Keratinocyte (primary cell): Measurements from ENCODE around the gene SPATA13. TPM values are rescaled to one million over a fixed set of nuclear protein-coding genes. Genes with fewer than 3 reads are reported as not detected.

Experiments
- DNase-seq: peaks from one replicate; pipeline ENCODE4 v3.0.0-alpha.2; 2011; ENCODE audit warnings: low read depth, missing footprints, low spot score
- FAIRE-seq: peaks from 2 replicates; lab custom pipeline; 2011; peaks lifted over from hg19 to GRCh38; lab: Jason Lieb, UNC
- H2AFZ ChIP-seq: 2 replicates; pipeline ENCODE4 v1.6.0; 2012; ENCODE audit warnings: low read length, control low read depth, inconsistent platforms; ENCODE audit not compliant: control insufficient read depth
- H3K27ac ChIP-seq: 2 replicates; pipeline ENCODE4 v1.5.1; 2011; ENCODE audit warnings: low read length; ENCODE audit not compliant: control insufficient read depth, insufficient read depth
- H3K27me3 ChIP-seq: 3 replicates; pipeline ENCODE4 v1.6.0; 2011; ENCODE audit warnings: low read length; ENCODE audit not compliant: control insufficient read depth, insufficient read depth; ENCODE audit errors: extremely low read depth
- H3K36me3 ChIP-seq, 2 experiments: 2 replicates in 1 of 2; 3 replicates in 1 of 2; pipeline ENCODE4 v1.5.1; 2011; ENCODE audit warnings: low read length in 2 of 2, mild to moderate bottlenecking in 1 of 2; ENCODE audit not compliant: control insufficient read depth in 2 of 2, insufficient read depth in 2 of 2; ENCODE audit errors: extremely low read depth in 1 of 2
- H3K4me1 ChIP-seq: 3 replicates; pipeline ENCODE4 v1.5.1; 2011; ENCODE audit warnings: low read length; ENCODE audit not compliant: control insufficient read depth, insufficient read depth; ENCODE audit errors: extremely low read depth
- H3K4me2 ChIP-seq: 3 replicates; pipeline ENCODE4 v1.6.0; 2011; ENCODE audit warnings: low read depth, low read length; ENCODE audit not compliant: control insufficient read depth, insufficient read depth; ENCODE audit errors: extremely low read depth
- H3K4me3 ChIP-seq, 3 experiments: fragments of 200-600 bp in 1 of 3; sonication (generic) in 1 of 3; 2 replicates in 2 of 3; 3 replicates in 1 of 3; pipeline ENCODE4 v1.5.1; 2011 to 2016; ENCODE audit warnings: low read length in 3 of 3, mild to moderate bottlenecking in 3 of 3, control low read depth in 2 of 3, inconsistent platforms in 1 of 3, low read depth in 1 of 3, mixed read lengths in 1 of 3, mixed run types in 1 of 3, moderate library complexity in 1 of 3; ENCODE audit not compliant: control insufficient read depth in 2 of 3, insufficient read depth in 2 of 3; ENCODE audit errors: extremely low read depth in 1 of 3
- H3K79me2 ChIP-seq: 2 replicates; pipeline ENCODE4 v1.6.0; 2012; ENCODE audit warnings: low read length; ENCODE audit not compliant: control insufficient read depth, insufficient read depth
- H3K9ac ChIP-seq: 3 replicates; pipeline ENCODE4 v1.6.0; 2011; ENCODE audit warnings: low read length; ENCODE audit not compliant: control insufficient read depth, insufficient read depth; ENCODE audit errors: extremely low read depth
- H3K9me1 ChIP-seq: 3 replicates; pipeline ENCODE4 v1.6.0; 2011; ENCODE audit warnings: low read length; ENCODE audit not compliant: control insufficient read depth, insufficient read depth; ENCODE audit errors: extremely low read depth
- H3K9me3 ChIP-seq: 2 replicates; pipeline ENCODE4 v1.5.1; 2012; ENCODE audit warnings: low read depth, low read length; ENCODE audit not compliant: control insufficient read depth
- H4K20me1 ChIP-seq: 3 replicates; pipeline ENCODE4 v1.6.0; 2011; ENCODE audit warnings: low read length; ENCODE audit not compliant: control insufficient read depth, insufficient read depth; ENCODE audit errors: extremely low read depth
- EZH2 ChIP-seq: IDR thresholded peaks from one replicate; pipeline ENCODE4 v1.6.1; 2012; ENCODE audit warnings: inconsistent platforms, mild to moderate bottlenecking, low read length, moderate library complexity
- dilution Hi-C: fragments of 300-500 bp; cut with MboI; formaldehyde crosslinking; loops from one replicate; pipeline ENCODE4 v1.7.0; 2020; ENCODE audit warnings: low sequenced_read_pairs; ENCODE audit not compliant: extremely low pct_ligation_motif_present
- polyA plus RNA-seq, 5 experiments: library from polyadenylated mRNA; depleted of rRNA in 3 of 5; stranded (reverse) in 3 of 5; stranded (forward) in 1 of 5; unstranded in 1 of 5; fragments of >200 nt; gene quantifications; 1 replicate in 1 of 5; 2 replicates in 3 of 5; 3 replicates in 1 of 5; pipeline versions ENCODE4 v1.2.1 to v1.2.3, GENCODE V29; 2011 to 2012; ENCODE audit warnings: missing spikeins in 2 of 5, low read depth in 1 of 5, low replicate concordance in 1 of 5
- small RNA-seq, 3 experiments: library from RNA; depleted of rRNA; stranded (forward); fragments of <200 nt; gene quantifications; one replicate each; pipeline ENCODE3, GENCODE V24; 2012; ENCODE audit warnings: low read depth in 3 of 3, low replicate concordance in 1 of 3; ENCODE audit not compliant: insufficient read length in 3 of 3
- TF ChIP-seq, protein P1 (sequence below), 3 experiments: IDR thresholded peaks in 1 of 3; conservative IDR thresholded peaks in 1 of 3; optimal IDR thresholded peaks in 1 of 3; 2 replicates in 2 of 3; 3 replicates in 1 of 3; pipeline versions ENCODE3 to v1.5.1; 2011; ENCODE audit warnings: low read length in 3 of 3, mild to moderate bottlenecking in 3 of 3, moderate library complexity in 2 of 3, control low read depth in 1 of 3, inconsistent platforms in 1 of 3; ENCODE audit not compliant: insufficient read depth in 2 of 3; ENCODE audit errors: extremely low read depth in 1 of 3

Gene SPATA13
- polyA plus RNA-seq, 1 donor (not counting 4 experiments of a cell fraction or from before 2014, with no cell fraction given): 1.2 TPM

- H3K9ac ChIP-seq: no peak overlapping the region
- dilution Hi-C loops: no loop called here
- no peaks in the 10 kb centered on the region for H3K9me3 ChIP-seq
- H3K9me1 ChIP-seq: no peaks in the 10 kb centered on the region
- no peak overlapping the region for H2AFZ ChIP-seq
- TF ChIP-seq, protein P1, sequence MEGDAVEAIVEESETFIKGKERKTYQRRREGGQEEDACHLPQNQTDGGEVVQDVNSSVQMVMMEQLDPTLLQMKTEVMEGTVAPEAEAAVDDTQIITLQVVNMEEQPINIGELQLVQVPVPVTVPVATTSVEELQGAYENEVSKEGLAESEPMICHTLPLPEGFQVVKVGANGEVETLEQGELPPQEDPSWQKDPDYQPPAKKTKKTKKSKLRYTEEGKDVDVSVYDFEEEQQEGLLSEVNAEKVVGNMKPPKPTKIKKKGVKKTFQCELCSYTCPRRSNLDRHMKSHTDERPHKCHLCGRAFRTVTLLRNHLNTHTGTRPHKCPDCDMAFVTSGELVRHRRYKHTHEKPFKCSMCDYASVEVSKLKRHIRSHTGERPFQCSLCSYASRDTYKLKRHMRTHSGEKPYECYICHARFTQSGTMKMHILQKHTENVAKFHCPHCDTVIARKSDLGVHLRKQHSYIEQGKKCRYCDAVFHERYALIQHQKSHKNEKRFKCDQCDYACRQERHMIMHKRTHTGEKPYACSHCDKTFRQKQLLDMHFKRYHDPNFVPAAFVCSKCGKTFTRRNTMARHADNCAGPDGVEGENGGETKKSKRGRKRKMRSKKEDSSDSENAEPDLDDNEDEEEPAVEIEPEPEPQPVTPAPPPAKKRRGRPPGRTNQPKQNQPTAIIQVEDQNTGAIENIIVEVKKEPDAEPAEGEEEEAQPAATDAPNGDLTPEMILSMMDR (optimal IDR thresholded peaks at IDR 0.05 in 1 of 3, IDR thresholded peaks at IDR 0.05 in 1 of 3, conservative IDR thresholded peaks at IDR 0.05 in 1 of 3; ENCODE audit: extremely low read depth in 1 of 3, insufficient read depth in 2 of 3, low read length in 3 of 3): no peak
- TF ChIP-seq EZH2: no peak
- H3K79me2 ChIP-seq: no peaks in the 10 kb centered on the region
- H3K4me3 ChIP-seq: no peak overlapping the region
- H3K27me3 ChIP-seq: no peaks in the 10 kb centered on the region
- no peak overlapping the region for H3K27ac ChIP-seq
- H4K20me1 ChIP-seq: no peaks in the 10 kb centered on the region
- H3K4me2 ChIP-seq: no peak overlapping the region
- no peak for DNase-seq
- H3K36me3 ChIP-seq: no peaks in the 10 kb centered on the region
- H3K4me1 ChIP-seq: peaks cover 15% of the 10 kb centered on the region
- no peak for FAIRE-seq
These were observed 194.6 kb downstream of the SPATA13 start for GRCh38 chr13:24355103-24355502.

GRCh38 chr13:24356270-24356669 lies 195.8 kb downstream of the SPATA13 start:
- no peaks in the 10 kb centered on the region for H3K27me3 ChIP-seq
- peaks cover 11% of the 10 kb centered on the region for H3K4me1 ChIP-seq
- H3K79me2 ChIP-seq: no peaks in the 10 kb centered on the region
- no peaks in the 10 kb centered on the region for H3K36me3 ChIP-seq
- DNase-seq (no peak), FAIRE-seq (no peak)
- H2AFZ ChIP-seq: no peak overlapping the region
- H3K9me1 ChIP-seq: no peaks in the 10 kb centered on the region
- dilution Hi-C loops: no loop called here
- no peak overlapping the region for H3K4me2 ChIP-seq
- no peak overlapping the region for H3K9ac ChIP-seq
- H4K20me1 ChIP-seq: no peaks in the 10 kb centered on the region
- H3K4me3 ChIP-seq: no peak overlapping the region
- TF ChIP-seq EZH2: no peak
- TF ChIP-seq, protein P1 (optimal IDR thresholded peaks at IDR 0.05 in 1 of 3, IDR thresholded peaks at IDR 0.05 in 1 of 3, conservative IDR thresholded peaks at IDR 0.05 in 1 of 3; ENCODE audit: extremely low read depth in 1 of 3, insufficient read depth in 2 of 3, low read length in 3 of 3): no peak
- no peaks in the 10 kb centered on the region for H3K9me3 ChIP-seq
- H3K27ac ChIP-seq: no peak overlapping the region

Small RNA genes within 50 kb of the gene (small RNA-seq; reads per million reads assigned to genes)
- gene MIR2276: 0 reads per million in 3 experiments

Other genes starting within 250 kb of the SPATA13 start
- not detected in 3 replicates for gene C1QTNF9, start 148.9 kb downstream of the SPATA13 start, polyA plus RNA-seq